GM19351 (cell line): ENCODE measurements around the gene SMCHD1.

Experiments used
- ATAC-seq: cut with Tn5 transposase; IDR thresholded peaks from one replicate; pipeline ENCODE4 v1.9.1; 2021; ENCODE audit warnings: mild to moderate bottlenecking, moderate library complexity; ENCODE audit not compliant: unreplicated experiment

SMCHD1 gene

GRCh38 chr18:2655178-2655953 is at the start of gene SMCHD1:
Gene SMCHD1 (plus strand): TSS chr18:2655726. CDS start chr18:2656076, 350 bp downstream.
- peak; percentile 56 for ATAC-seq

DNA sequence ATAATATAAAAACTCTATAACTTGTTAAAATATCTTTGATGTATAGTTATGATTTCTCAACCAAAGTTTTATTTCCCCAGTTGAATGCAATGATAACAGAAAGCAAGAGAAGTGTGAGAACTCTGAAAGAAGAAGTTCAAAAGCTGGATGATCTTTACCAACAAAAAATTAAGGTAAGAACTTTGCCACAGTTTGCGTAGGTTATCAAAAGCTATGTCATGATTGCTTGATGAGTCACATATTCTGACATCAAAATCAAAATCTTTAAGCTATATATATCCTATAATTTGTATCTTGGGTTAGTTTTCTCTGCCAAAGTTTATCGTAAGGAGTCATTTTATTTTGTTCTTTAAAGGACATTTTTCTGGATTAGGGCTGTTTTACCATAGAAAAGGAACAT is 49.2 kb upstream of the SMCHD1 start:
- no peak for ATAC-seq

- no peak for ATAC-seq
Observed at GRCh38 chr18:2609604-2610003, 45.9 kb upstream of the SMCHD1 start.

DNA sequence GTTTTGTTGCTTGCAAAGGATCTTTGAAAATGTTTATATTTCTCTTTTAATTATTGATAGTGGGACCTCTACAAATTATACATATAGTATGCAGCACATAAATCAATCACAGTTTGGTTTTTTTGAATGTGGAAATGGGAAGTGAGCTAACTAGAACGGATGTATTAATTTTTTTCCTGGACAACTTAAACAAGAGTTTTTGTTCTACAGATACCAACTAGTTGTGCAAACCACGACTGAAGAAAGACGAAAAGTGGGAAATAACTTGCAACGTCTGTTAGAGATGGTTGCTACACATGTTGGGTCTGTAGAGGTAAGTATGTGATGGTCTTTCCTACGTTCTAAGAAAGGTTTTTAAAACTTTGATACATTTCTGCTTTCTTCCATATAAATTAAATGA is 45.0 kb upstream of the SMCHD1 start:
- no peak for ATAC-seq

DNA sequence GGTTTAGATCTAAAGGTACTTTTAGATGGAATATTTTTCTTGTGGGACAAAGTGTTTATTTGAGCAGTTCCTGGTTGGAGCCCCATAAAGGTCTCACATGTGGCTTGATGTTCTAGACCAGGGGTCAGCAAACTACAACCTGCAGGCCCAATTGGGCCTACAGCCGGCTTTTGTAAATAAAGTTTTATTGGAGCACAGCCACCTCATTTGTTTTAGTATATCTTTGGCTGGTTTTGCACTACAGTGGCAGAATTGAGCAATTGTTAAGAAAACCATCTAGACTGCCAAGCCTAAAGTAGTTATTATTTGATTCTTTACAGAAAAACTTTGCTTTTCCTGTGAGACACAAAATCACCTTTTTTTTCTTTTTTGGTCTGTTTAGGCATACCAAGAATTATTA is 42.5 kb upstream of the SMCHD1 start:
- no peak for ATAC-seq

- no peak for ATAC-seq
Observed at GRCh38 chr18:2617401-2617998, 38.0 kb upstream of the SMCHD1 start.

GRCh38 chr18:2618009-2618408 is 37.5 kb upstream of the SMCHD1 start:
- ATAC-seq, result no peak

DNA sequence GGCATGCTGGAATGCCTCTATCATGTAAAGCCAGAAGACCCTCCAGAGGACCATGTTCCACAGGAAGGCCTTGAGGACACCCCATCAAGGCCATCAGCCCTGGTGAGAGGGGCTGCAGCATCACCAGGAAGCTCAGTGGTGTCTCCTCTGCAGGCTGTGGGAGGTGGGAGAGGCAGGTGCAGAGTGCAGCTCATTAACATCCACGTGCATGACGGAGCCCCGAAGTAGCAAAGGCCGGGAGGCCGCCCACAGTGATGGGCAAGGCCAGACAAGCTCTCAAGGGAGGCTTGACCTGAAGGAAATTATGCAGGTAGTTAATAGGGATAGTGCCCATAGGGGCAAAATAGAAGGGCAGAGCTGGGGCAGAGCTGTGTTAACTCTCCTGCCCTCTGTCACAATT is 30.3 kb upstream of the SMCHD1 start:
- peak; percentile 50 for ATAC-seq

DNA sequence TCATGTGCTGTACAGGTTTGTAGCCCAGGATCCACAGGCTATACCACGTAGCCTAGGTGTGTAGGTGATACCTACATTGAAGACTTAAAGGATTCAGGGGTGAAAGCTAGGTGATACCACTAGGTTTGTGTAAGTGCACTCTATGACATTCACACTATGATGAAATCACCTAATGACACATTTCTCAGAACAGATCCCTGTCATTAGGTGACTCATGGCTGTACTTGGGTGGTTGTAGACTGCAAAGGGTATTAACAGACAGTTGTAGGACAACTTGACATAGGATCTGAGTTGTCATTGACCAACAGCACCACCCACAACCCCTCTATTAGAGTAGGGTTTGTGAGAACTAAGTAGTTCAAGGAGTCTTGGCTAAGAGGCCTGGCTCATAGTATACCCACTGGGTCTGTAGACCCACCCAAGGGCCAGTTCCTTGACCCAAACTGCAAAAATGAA is 27.7 kb upstream of the SMCHD1 start:
- peak; percentile 47 for ATAC-seq

GRCh38 chr18:2629003-2629402 is 26.5 kb upstream of the SMCHD1 start:
- no peak for ATAC-seq

- no peak for ATAC-seq
Observed at GRCh38 chr18:2635586-2635985, 19.9 kb upstream of the SMCHD1 start.

DNA sequence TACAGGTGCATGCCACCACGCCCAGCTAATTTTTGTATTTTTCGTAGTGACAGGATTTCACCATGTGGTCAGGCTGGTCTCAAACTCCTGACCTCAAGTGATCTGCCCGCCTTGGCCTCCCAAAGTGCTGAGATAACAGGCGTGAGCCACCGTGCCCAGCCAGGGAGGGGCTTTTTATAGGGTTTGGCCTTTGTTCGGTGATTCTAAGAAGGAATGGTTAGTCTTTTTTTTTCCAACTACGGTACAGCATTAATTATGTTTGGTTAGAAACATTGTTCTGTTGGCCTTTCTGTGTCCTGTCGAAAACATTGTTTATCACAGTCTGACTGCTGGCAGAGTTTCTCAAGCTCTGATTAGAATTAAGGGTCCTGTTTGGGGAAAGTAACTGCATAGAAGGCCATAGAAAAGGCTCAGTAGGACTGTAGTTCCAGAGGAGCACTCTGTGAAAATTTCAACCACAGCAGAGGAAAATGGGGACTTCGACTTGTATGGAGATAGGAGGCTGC is 19.3 kb upstream of the SMCHD1 start:
- peak; percentile 12 for ATAC-seq

GRCh38 chr18:2641638-2642037 is 13.9 kb upstream of the SMCHD1 start:
- peak; percentile 76 for ATAC-seq

- no peak for ATAC-seq
Observed at GRCh38 chr18:2642771-2643170, 12.8 kb upstream of the SMCHD1 start.

- no peak for ATAC-seq
Observed at GRCh38 chr18:2644535-2644934, 11.0 kb upstream of the SMCHD1 start.

DNA sequence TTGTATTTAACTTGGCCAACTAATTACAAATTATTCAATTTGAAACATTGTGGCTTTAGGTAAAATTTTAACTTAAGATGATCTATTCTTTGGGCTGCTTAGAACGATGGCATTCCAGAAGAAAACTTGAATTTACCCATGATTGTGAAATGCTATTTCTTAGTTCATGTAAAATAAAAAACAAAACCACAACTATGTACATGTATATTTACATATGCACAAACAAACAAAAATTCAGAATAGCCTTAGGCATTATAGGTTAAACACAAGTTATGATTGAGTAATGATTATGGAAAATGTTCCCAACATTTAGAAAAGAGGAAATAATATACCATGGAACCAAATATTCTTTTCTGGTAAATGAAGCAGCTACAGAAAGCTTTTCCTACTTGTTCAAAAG is 3.5 kb upstream of the SMCHD1 start:
- no peak for ATAC-seq

- no peak for ATAC-seq
Observed at GRCh38 chr18:2653467-2653866, 2.1 kb upstream of the SMCHD1 start.

DNA sequence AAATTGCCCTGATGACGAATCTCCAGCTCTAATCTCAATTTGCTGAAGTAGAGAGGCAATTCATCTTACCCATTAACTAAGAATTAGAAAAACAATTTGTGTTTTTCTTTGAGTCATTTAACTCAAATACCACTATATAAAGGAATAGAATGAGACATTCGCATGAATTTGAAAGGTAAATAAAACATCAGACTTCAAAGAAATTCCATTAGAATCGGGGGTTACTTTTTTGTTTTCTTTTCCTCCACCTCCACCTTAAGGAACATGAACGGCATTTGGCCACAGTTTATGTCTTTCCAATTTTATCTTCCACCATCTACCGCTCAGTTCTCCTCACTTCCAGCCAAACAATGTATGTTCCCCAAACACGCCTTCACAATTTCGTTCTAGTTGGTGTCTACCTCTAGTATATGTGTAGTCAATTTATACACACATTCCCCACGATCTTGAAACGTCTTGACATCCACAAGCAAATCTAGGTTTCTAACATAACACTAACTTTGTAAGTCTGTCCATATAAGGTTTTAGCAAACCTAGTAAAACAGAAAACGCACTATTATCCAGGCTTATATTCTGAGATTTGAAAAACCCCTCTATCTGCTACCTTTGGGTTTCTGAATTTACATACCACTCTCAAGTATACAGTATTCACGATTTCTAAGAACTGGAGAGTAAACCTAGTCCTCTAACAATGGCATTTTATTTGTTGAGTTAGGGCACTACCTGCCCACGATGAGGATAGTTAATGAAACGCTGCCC is 1.2 kb upstream of the SMCHD1 start:
- ATAC-seq, result no peak

GRCh38 chr18:2654928-2655177 is 673 bp upstream of the SMCHD1 start:
- ATAC-seq, result peak; percentile 31

DNA sequence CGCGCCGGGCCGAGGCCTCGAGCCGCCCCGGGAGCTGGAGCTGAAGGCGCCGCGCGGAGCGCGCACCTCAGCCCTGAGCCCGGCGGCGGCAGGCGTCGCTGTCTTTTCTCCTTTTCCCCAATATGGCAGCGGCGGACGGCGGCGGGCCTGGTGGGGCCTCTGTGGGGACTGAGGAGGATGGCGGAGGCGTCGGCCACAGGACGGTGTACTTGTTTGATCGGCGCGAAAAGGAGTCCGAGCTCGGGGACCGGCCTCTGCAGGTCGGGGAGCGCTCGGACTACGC is 369 bp downstream of the SMCHD1 start:
- peak; percentile 23 for ATAC-seq

DNA sequence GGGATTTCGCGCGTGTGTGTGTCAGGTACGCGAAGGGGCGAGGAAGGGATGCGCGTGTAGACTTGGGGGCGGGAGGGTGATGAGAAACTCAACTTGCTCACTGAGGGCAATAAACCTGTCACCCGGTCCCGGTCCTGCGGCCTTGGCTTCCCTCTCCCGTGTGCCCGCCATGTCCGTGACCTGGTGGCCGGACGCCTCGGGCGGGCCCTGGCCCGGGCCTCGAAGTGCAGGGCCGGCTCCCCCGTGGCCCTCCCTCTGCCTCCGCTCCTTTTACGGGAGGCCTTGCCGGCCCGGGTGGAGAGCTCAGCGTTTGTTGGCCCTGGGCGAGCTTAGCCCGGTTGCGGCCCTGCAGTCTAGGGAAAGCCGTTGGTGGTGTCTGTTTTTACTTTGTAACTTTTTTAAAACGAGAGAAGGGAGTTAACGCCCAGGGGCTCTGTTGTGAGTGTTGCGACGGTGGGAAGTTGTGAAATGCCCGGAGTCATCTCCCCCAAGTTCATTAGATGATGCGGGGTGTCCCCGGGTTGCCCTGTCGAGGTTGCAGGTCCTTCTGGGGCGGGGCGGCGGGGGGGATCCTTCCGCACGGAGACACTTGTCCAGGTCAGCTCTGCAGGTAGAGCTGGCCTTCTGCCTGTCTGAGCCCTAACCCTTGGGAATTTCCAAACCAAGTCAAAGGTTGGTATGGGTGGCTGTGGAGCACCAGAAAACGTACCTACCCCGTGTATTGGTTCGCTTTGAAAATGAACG is 883 bp downstream of the SMCHD1 start:
- ATAC-seq, result peak; percentile 11
